Measurements from ENCODE around the gene THAP10. TPM values are rescaled to one million over a fixed set of nuclear protein-coding genes. Genes with fewer than 3 reads are reported as not detected.

Gene THAP10
- total RNA-seq, 1 experiment from 2014 or later, result 6.8 TPM

Other genes starting within 250 kb of the THAP10 start
- 32.3 and 82.5 TPM in 2 replicates for gene UACA, start 128.9 kb downstream of the THAP10 start, total RNA-seq (2014; rRNA removed; shearing (Covaris generic))
- 84.9 and 97.7 TPM in 2 replicates for gene LARP6, start 38.3 kb downstream of the THAP10 start, total RNA-seq (2014; rRNA removed; shearing (Covaris generic))
- gene LRRC49, start 393 bp upstream of the THAP10 start, total RNA-seq (2014; rRNA removed; shearing (Covaris generic)), result 9.3 and 15.3 TPM in 2 replicates
- gene THSD4, start 223.0 kb upstream of the THAP10 start, total RNA-seq (2014; rRNA removed; shearing (Covaris generic)), result 0.31 and 1.2 TPM in 2 replicates